GM19351 (cell line): ENCODE results near the gene MYMK.
"Not testable (repeated sequence)": the region's sequence is repeated elsewhere in the genome, so short reads cannot be mapped to it uniquely, and the experiment has no call there.

Experiments used
- ATAC-seq: cut with Tn5 transposase; IDR thresholded peaks from one replicate; pipeline ENCODE4 v1.9.1; 2021; ENCODE audit warnings: mild to moderate bottlenecking, moderate library complexity; ENCODE audit not compliant: unreplicated experiment

MYMK gene, protein sequence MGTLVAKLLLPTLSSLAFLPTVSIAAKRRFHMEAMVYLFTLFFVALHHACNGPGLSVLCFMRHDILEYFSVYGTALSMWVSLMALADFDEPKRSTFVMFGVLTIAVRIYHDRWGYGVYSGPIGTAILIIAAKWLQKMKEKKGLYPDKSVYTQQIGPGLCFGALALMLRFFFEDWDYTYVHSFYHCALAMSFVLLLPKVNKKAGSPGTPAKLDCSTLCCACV

DNA sequence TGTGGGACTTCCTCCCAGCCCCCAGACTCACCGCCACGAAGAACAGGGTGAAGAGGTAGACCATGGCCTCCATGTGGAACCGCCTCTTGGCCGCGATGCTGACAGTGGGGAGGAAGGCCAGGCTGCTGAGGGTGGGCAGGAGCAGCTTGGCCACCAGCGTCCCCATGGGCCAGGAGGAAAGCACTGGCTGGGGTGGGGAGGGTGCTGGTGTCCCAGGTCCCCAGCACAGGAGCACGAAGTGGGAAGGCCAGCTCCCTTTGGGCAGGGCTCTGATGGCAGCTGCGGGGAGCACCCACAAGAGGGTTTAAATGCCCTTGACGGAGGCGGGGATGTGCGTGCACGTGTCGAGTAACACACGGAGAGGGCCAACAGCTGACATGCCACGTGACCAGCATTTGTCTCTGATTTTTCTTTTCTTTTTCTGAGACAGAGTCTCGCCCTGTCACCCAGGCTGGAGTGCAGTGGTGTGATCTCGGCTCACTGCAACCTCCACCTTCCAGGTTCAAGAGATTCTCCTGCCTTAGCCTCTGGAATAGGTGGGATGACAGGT is at the start of gene MYMK:
Gene MYMK (minus strand): TSS at position 281 of the 550 bp plus-strand sequence. CDS start 115 bp downstream, at position 166.
- no peak for ATAC-seq

GRCh38 chr9:133573791-133574515 is 49.2 kb upstream of the MYMK start:
- no peak for ATAC-seq

DNA sequence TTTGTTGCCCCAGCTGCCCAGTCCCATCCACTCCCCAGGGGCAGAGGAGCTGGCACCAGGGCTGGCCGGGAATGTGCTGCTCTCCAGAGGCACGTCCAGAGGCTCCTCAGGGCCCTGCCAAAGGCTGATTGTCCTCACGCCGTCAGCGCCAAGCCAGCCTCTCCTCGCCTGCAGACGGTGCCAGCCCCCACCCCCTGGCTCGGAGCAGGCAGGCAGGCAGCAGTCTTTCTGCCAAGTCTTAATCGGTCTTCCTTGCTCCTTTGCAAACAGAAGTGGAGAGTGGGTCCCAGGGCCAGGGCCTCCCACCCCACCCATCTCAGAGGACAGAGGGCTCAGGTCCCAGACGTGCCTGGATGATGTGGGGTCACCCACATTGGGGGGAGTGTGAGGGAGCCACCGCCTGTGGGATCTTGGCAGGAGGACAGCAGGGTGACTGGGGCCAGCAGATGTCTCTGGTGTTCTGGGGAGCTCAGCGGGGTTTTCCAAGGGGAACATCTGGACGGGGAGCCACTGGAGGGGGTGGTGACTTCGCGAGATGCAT is 48.1 kb upstream of the MYMK start:
- ATAC-seq: no peak

DNA sequence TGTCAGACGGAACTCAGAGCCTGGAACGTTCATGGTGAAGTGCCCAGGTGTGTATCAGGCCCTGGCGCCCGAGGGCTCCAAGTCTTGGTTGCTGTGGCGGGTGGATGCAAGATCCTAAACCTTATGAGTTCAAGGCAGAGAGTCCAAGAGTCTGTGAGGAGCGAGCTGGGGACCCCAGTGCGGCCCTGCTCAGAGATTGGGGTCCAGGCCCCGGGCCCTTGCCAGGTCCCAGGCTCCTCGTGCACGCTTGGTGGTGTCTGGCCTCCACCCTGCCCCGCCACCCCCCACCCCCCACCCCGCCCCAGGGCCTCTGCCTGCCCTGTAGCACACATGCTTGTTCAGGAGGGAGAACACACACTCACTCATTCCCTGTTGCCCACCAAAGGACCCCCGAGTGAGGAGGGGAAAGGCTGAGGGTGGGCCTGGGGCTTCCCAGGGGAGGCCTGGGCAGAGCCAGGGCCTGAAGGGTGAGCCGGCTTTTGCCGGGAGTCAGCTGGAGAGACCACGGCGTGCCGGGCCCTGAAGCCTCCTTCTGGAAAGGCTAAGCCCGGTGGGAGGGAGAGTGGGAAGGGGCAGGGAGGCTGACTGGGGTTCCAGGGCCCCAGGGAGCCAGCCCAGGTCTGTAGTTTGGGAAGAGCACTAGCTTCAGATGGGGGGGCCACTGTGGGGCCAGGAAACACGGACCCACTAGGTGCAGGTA is 47.3 kb upstream of the MYMK start:
- no peak for ATAC-seq

- no peak for ATAC-seq
Observed at GRCh38 chr9:133571391-133571890, 46.7 kb upstream of the MYMK start.

DNA sequence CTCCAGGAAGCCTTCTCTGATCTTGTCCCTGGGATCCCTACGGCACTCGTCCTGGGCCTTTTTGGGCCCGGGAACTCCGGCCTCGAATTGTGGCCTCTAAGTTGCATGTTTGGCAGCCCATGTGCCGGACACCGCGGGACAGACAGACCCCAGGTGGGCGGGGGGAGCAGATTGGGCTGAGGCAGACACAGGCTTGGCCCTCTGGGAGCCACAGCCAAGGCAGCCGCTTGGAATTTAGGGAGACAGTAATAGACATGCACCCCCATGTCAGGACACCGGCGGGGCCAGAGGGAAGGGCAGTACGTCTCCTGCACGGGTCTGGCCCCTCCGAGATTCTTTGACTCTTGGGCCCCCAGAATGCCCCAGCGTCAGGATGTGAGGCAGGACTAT is 45.9 kb upstream of the MYMK start:
- ATAC-seq: no peak

GRCh38 chr9:133569891-133570690 is 45.3 kb upstream of the MYMK start:
- ATAC-seq: no peak

DNA sequence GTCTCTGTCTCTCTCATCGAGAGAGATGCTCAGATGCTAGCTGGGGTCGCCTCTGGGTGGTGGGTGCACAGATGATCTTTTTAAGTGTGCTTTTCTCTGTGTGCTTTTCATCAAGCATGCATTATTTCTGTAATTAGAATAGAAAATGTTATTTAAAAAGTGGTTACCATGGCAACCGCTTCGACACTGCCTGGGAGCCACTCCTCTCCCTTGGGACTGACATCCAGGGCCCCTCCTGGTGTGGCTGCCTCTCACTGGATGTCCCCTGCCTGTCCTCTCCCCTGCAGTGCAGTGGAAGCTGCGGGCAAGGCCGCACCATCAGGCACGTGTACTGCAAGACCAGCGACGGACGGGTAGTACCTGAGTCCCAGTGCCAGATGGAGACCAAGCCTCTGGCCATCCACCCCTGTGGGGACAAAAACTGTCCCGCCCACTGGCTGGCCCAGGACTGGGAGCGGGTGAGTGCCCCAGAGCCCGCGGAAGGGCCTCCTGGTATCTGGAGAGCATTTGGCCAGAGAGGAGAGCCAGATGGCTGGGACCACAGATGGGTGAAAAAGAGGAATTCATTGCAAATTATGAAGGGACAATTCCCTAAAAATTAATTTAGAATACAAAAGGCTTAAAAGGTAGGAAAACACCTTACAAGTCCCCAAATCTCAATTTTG is 44.5 kb upstream of the MYMK start:
- ATAC-seq: no peak

DNA sequence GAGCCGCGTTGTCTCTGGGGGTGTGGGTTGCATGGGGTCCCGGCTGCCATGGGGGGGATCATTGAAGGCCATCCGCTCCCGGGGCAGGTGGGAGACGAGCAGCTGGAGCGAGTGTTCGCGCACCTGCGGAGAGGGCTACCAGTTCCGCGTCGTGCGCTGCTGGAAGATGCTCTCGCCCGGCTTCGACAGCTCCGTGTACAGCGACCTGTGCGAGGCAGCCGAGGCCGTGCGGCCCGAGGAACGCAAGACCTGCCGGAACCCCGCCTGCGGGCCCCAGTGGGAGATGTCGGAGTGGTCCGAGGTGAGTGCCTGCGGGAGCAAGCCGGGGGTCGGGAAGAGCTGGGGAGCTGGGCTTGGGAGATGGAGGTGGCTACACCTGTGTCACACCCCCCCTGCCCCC is 43.4 kb upstream of the MYMK start:
- no peak for ATAC-seq

GRCh38 chr9:133566817-133567216 is 42.1 kb upstream of the MYMK start:
- ATAC-seq: no peak

GRCh38 chr9:133566382-133566781 is 41.6 kb upstream of the MYMK start:
- ATAC-seq: no peak

DNA sequence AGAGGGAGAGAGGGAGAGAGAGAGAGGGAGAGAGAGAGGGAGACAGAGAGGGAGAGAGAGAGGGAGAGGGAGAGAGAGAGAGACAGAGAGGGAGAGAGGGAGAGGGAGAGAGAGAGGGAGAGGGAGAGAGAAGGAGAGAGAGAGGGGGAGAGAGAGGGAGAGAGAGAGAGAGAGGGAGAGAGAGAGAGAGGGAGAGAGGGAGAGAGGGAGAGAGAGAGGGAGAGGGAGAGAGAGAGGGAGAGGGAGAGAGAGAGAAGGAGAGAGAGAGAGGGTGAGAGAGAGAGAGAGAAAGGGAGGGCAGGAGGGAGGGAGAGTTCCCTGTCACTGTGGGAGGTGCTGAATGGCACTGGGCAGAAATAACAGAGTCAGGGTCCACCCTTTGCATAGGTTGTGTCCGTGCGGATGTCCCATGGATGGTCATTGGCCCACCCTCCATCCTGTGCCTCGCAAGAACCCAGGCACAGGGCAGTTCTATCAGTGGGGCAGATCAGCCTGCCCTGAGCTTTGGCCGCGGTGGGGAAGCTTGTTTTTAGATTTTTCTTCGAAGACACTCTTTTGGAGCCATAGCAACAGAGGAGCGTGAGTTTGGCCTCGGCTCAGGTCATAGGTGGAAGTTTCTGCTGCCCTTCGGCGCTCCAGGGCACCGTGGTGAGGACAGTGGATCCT is 39.8 kb upstream of the MYMK start:
- ATAC-seq: no peak

- ATAC-seq: not testable (repeated sequence)
Observed at GRCh38 chr9:133563814-133564213, 39.1 kb upstream of the MYMK start.

GRCh38 chr9:133563291-133563796 is 38.6 kb upstream of the MYMK start:
- ATAC-seq: no peak

DNA sequence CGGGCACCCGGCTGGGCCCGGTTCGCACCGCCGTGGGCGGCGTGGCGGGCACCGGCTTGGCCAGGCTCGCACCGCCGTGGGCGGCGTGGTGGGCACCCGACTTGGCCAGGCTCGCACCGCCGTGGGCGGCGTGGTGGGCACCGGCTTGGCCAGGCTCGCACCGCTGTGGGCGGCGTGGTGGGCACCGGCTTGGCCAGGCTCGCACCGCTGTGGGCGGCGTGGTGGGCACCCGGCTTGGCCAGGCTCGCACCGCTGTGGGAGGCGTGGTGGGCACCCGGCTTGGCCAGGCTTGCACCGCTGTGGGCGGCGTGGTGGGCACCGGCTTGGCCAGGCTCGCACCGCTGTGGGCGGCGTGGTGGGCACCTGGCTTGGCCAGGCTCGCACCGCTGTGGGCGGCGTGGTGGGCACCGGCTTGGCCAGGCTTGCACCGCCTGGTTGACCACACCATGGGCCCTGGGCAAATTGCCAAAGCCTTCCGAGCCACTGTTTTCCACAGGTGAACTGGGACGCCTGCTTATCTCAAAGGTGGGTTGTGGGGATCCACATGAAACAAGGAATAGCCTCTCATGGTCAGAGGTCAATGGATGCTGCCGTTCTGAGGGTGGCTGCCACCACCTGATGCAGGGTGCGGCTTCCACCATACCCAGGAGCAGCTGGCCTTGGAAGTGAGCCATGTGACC is 38.0 kb upstream of the MYMK start:
- no peak for ATAC-seq

- no peak for ATAC-seq
Observed at GRCh38 chr9:133561976-133562554, 37.3 kb upstream of the MYMK start.

- ATAC-seq: no peak
Observed at GRCh38 chr9:133560944-133561343, 36.2 kb upstream of the MYMK start.

- no peak for ATAC-seq
Observed at GRCh38 chr9:133560311-133560710, 35.6 kb upstream of the MYMK start.
